Spleen (tissue), 11 donors: ENCODE results near the gene STAT6. TPM values are rescaled to one million over a fixed set of nuclear protein-coding genes. Genes with fewer than 3 reads are reported as not detected.

Experiments used
- DNase-seq: peaks from one replicate; pipeline ENCODE4 v3.0.0-alpha.2; 2020
- H3K27ac ChIP-seq, 8 donors: fragments of 200-600 bp; sonication (generic) in 7 of 8; 1 replicate in 4 of 8; 2 replicates in 4 of 8; pipeline versions ENCODE4 v1.5.0 to v1.8.0; 2016 to 2021; ENCODE audit warnings: inconsistent platforms in 4 of 8, mild to moderate bottlenecking in 4 of 8, moderate library complexity in 1 of 8
- H3K27me3 ChIP-seq, 7 donors: fragments of 200-600 bp; sonication (generic) in 6 of 7; replicated peaks in 1 of 7; 1 replicate in 4 of 7; 2 replicates in 3 of 7; pipeline versions ENCODE4 v1.5.0 to v1.8.0; 2016 to 2021; ENCODE audit warnings: inconsistent platforms in 3 of 7, mild to moderate bottlenecking in 1 of 7
- H3K36me3 ChIP-seq, 6 donors: fragments of 200-600 bp; sonication (generic) in 5 of 6; 1 replicate in 4 of 6; 2 replicates in 2 of 6; pipeline versions ENCODE4 v1.5.0 to v1.8.0; 2016 to 2021; ENCODE audit warnings: inconsistent platforms in 2 of 6
- H3K4me1 ChIP-seq, 6 donors: fragments of 200-600 bp; sonication (generic) in 5 of 6; 1 replicate in 3 of 6; 2 replicates in 3 of 6; pipeline versions ENCODE4 v1.5.0 to v1.8.0; 2016 to 2021; ENCODE audit warnings: inconsistent platforms in 3 of 6
- H3K4me3 ChIP-seq, 8 donors: fragments of 200-600 bp; sonication (generic) in 7 of 8; 1 replicate in 4 of 8; 2 replicates in 4 of 8; pipeline versions ENCODE4 v1.5.0 to v1.8.0; 2016 to 2021; ENCODE audit warnings: inconsistent platforms in 4 of 8, mild to moderate bottlenecking in 4 of 8, moderate library complexity in 2 of 8
- H3K9me3 ChIP-seq, 8 donors: fragments of 200-600 bp; sonication (generic) in 7 of 8; 1 replicate in 4 of 8; 2 replicates in 4 of 8; pipeline versions ENCODE4 v1.5.0 to v1.8.0; 2016 to 2021; ENCODE audit warnings: inconsistent platforms in 4 of 8
- CTCF ChIP-seq, 11 experiments: fragments of 200-600 bp in 7 of 11; fragments of 450-650 bp in 4 of 11; sonication (generic) in 4 of 11; IDR thresholded peaks in 8 of 11; conservative IDR thresholded peaks in 3 of 11; 1 replicate in 7 of 11; 2 replicates in 4 of 11; pipeline versions ENCODE4 v1.4.0 to v1.8.0; 2016 to 2021; ENCODE audit warnings: antibody characterized with exemption in 11 of 11, inconsistent platforms in 4 of 11, mild to moderate bottlenecking in 1 of 11
- POLR2A ChIP-seq, 3 donors: fragments of 450-650 bp; IDR thresholded peaks; one replicate each; pipeline ENCODE4 v1.5.1; 2017; ENCODE audit warnings: antibody characterized with exemption in 3 of 3, mild to moderate bottlenecking in 1 of 3
- POLR2AphosphoS5 ChIP-seq, 3 donors: sonication (generic); formaldehyde crosslinking; IDR thresholded peaks; one replicate each; pipeline ENCODE4 v1.5.1; 2017; ENCODE audit warnings: antibody characterized with exemption in 3 of 3
- WGBS, 5 donors: extraction: QIAGEN DNeasy Blood & Tissue Kit in 3 of 5; methylation state at CpG; one replicate each; pipeline versions ENCODE4 v1.1.5 to v1.1.7; 2013 to 2018; 5-methylcytosine and 5-hydroxymethylcytosine counted together
- intact Hi-C: fragments of 100-400 bp; cut with DNase I; formaldehyde crosslinking; loops from one replicate; pipeline ENCODE4 v1.15.0; 2023; ENCODE audit warnings: low total_unique reads
- polyA plus RNA-seq, 3 donors: library from polyadenylated mRNA; stranded (reverse); fragments of 200-250 nt; gene quantifications; one replicate each; pipeline ENCODE4 v1.2.1, GENCODE V29; 2013
- total RNA-seq, 7 donors: library from RNA; depleted of rRNA in 3 of 7; stranded (reverse); fragments of >200 nt in 3 of 7; fragmentation: NEBNext Ultra II Directional in 4 of 7; extraction: Animal tissue kit (Norgen Biotek cat#: 25700) in 4 of 7; gene quantifications; one replicate each; pipeline versions ENCODE4 v1.1.0 to v1.2.1, GENCODE V29; 2016 to 2021
- donor health status: healthy with polysubstance abuse.
- donor health status: DM: no; HTN: no; CAD: no; lungs with moderate emphysema.
- donor health status: DM: no; HTN: no; CAD: no.
- donor health status: Bipolar disorder and iron deficiency.
- donor health status: healthy.
- donor health status: DM: no; HTN: no; CAD: no.
- donor health status: DM: yes; HTN: yes; CAD: no.

Gene STAT6
- total and polyA plus RNA-seq, 10 donors = 140 to 336 (median 276) TPM

GRCh38 chr12:57098546-57098945 lies 12.6 kb downstream of the STAT6 start:
- no peak for DNase-seq
- Histone ChIP-seq H3K4me3 (no peak overlapping the region), H3K9me3 (no peaks in the 10 kb centered on the region), H3K36me3 (peaks cover 0 to 94% (median 74%) of the 10 kb centered on the region in 6 donors), H3K27me3 (no peaks in the 10 kb centered on the region), H3K27ac (peak overlapping the region in 3 of 8 donors; percentile 26 to 50 (median 50)), H3K4me1 (peaks cover 2 to 78% (median 23%) of the 10 kb centered on the region in 6 donors)
- 80 to 100% (median 89%) methylated on average over 1 of the region's 1 CpG for WGBS, 5 donors
- no peak for TF ChIP-seq POLR2A (IDR thresholded peaks at IDR 0.05)
- TF ChIP-seq POLR2AphosphoS5 (IDR thresholded peaks at IDR 0.05) = no peak
- TF ChIP-seq CTCF (IDR thresholded peaks at IDR 0.05 in 8 of 11, conservative IDR thresholded peaks at IDR 0.05 in 3 of 11) = no peak
- intact Hi-C loops = no loop called here

DNA sequence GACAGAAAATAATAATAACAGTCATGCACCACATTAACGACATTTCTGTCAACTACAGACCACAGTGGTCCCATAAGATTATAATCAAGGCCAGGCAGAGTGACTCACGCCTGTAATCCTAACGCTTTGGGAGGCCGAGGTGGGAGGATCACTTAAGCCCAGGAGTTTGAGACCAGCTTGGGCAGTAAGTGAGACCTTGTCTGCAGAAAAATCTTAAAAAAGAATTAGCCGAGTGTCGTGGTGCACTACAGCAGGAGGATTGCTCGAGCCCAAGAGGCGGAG lies 13.7 kb downstream of the STAT6 start:
- WGBS, 5 donors = 88 to 94% (median 92%) methylated on average over 8 of the region's 8 CpGs
- TF ChIP-seq CTCF (IDR thresholded peaks at IDR 0.05 in 8 of 11, conservative IDR thresholded peaks at IDR 0.05 in 3 of 11) (no peak), POLR2A (IDR thresholded peaks at IDR 0.05) (no peak), POLR2AphosphoS5 (IDR thresholded peaks at IDR 0.05) (no peak)
- H3K4me1 ChIP-seq = peaks cover 12 to 78% (median 31%) of the 10 kb centered on the region in 6 donors
- intact Hi-C loops = no loop called here
- H3K27me3 ChIP-seq = no peaks in the 10 kb centered on the region
- DNase-seq = no peak
- no peak overlapping the region for H3K27ac ChIP-seq
- no peaks in the 10 kb centered on the region for H3K9me3 ChIP-seq
- peaks cover 0 to 94% (median 73%) of the 10 kb centered on the region in 6 donors for H3K36me3 ChIP-seq
- H3K4me3 ChIP-seq = no peak overlapping the region

GRCh38 chr12:57096748-57097553 lies 14.2 kb downstream of the STAT6 start:
- Histone ChIP-seq H3K4me1 (peaks cover 13 to 78% (median 29%) of the 10 kb centered on the region in 6 donors), H3K4me3 (no peak overlapping the region), H3K36me3 (peaks cover 0 to 94% (median 70%) of the 10 kb centered on the region in 6 donors), H3K9me3 (no peaks in the 10 kb centered on the region), H3K27me3 (no peaks in the 10 kb centered on the region), H3K27ac (peak overlapping the region in 4 of 8 donors; percentile 5 to 53 (median 10))
- no peak for DNase-seq
- 86 to 95% (median 89%) methylated on average over 6 to 8 of the region's 8 CpGs for WGBS, 5 donors
- intact Hi-C loops = no loop called here
- no peak for TF ChIP-seq POLR2A (IDR thresholded peaks at IDR 0.05)
- no peak for TF ChIP-seq CTCF (IDR thresholded peaks at IDR 0.05 in 8 of 11, conservative IDR thresholded peaks at IDR 0.05 in 3 of 11)
- peak in 2 of 3 donors; percentile 55 to 66 for TF ChIP-seq POLR2AphosphoS5 (IDR thresholded peaks at IDR 0.05)

- peak overlapping the region in 4 of 8 donors; percentile 9 to 53 (median 22) for H3K27ac ChIP-seq
- WGBS, 5 donors = 82 to 95% (median 91%) methylated on average over 6 of the region's 6 CpGs
These were observed 15.0 kb downstream of the STAT6 start for GRCh38 chr12:57096099-57096572.

More at GRCh38 chr12:57096099-57096572, 15.0 kb downstream of the STAT6 start:
- Histone ChIP-seq H3K4me1 (peaks cover 13 to 80% (median 33%) of the 10 kb centered on the region in 6 donors), H3K4me3 (no peak overlapping the region), H3K27me3 (no peaks in the 10 kb centered on the region), H3K36me3 (peaks cover 0 to 94% (median 75%) of the 10 kb centered on the region in 6 donors), H3K9me3 (no peaks in the 10 kb centered on the region)
- TF ChIP-seq CTCF (IDR thresholded peaks at IDR 0.05 in 8 of 11, conservative IDR thresholded peaks at IDR 0.05 in 3 of 11) = no peak
- TF ChIP-seq POLR2A (IDR thresholded peaks at IDR 0.05) = no peak
- TF ChIP-seq POLR2AphosphoS5 (IDR thresholded peaks at IDR 0.05) = peak; percentile 52 to 68 (median 59)
- intact Hi-C loops = no loop called here
- DNase-seq = no peak
